GM18505 (cell line): Measurements from ENCODE around the gene LEFTY2.
"Not testable (repeated sequence)": the region's sequence is repeated elsewhere in the genome, so short reads cannot be mapped to it uniquely, and the experiment has no call there.

Source experiments
- ATAC-seq: cut with Tn5 transposase; IDR thresholded peaks from one replicate; pipeline ENCODE4 v1.9.1; 2021; ENCODE audit not compliant: unreplicated experiment
- POLR2A ChIP-seq: IDR thresholded peaks from 4 replicates; pipeline ENCODE4 v1.6.1; 2011; ENCODE audit warnings: borderline replicate concordance; ENCODE audit not compliant: insufficient read depth, insufficient read length; ENCODE audit errors: extremely low read depth

Gene LEFTY2

DNA sequence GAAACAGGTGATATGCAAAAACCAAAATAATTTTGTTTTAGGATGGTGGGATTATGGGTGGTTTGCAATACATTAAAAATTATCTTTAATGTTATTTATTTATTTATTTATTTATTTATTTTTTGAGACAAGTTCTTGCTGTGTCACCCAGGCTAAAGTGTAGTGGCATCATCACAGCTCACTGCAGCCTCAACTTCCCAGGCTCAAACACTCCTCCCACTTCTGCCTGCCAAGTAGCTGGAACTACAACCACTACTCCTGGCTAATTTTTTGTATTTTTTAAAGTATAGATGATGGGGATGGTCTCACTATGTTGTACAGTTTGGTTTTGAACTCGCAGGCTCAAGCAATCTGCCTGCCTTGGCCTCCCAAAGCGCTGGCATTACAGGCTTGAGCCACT lies 10.5 kb downstream of the LEFTY2 start:
- no peak for ATAC-seq
- TF ChIP-seq POLR2A: no peak

DNA sequence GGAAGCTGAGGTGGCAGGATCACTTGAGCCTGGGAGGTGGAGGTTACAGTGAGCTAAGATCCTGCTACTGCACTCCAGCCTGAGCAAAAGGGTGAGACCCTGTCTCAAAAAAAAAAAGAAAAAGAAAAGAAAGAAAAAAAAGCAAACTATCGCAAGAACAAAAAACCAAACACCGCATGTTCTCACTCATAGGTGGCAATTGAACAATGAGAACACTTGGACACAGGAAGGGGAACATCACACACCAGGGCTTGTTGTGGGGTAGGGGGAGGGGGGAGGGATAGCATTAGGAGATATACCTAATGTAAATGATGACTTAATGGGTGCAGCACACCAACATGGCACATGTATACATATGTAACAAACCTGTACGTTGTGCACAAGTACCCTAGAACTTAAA lies 11.6 kb downstream of the LEFTY2 start:
- ATAC-seq: not testable (repeated sequence)

DNA sequence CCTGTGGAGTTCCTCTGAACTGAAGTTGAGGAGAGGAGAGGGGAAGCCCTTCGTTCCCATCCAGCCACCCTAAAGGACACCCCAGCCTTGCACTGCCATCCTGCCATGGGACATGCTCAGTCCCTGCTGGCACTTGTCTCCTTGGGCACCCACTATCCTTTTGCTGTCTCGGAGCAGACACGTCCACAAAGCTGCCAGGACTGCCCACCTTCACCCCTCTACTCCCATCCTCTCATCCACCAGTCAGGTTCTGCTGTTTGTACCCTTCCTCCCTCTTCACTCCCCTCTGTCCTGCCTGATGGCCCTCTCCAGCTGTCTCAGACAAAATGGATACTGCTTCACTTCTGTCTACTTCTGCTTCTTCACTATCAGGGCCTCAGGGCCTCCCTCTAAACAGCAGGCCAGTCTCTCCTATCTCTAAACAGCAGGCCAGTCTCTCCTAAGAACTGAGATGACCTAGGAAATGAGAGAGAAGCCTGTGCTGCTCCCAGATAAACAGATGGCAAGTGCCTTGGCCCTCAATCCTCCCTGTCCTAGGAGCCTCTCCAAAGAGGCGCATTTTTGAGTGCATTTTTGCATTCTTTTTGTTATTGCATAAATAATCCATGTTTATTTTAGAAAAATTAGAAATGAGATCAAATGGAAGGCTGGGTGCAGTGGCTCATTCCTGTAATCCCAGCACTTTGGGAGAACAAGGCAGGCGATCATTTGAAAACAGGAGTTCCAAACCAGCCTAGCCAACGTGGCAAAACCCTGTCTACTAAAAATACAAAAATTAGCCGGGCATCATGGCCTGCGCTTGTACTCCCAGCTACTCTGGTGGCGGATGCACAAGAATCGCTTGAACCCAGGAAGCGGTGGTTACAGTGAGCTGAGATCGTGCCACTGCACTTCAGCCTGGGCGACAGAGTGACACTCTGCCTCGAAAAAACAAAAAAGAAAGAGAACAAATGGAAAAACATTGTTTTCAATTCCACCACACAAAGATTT lies 12.5 kb downstream of the LEFTY2 start:
- no peak for ATAC-seq
- TF ChIP-seq POLR2A: no peak

DNA sequence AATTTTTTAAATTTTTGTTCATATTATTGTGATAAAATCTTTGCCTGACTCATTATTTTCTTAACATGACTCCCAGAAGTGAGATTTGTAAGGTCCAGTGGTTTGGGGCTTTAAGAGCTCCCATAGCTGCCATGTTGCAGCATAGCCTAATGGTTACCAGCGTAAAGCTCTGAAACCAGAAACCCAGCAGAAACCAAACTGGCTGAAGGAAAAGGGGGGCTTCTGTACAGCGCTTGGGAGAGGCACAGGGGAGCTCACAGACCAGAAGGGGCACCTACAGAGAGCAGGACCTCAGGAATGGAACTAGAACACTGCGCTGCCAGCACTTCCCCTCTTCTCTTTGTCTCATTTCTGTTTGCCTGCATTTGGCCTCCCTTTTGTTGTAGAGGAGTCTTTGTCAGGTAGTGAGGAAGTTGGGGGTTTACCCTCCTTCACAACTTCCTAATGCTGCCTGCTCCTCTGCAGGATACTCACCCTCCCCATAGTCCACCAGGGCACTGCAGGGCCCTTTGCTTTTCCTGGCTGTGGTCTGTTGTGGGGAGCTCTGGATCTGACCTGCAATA lies 14.4 kb downstream of the LEFTY2 start:
- TF ChIP-seq POLR2A: no peak
- ATAC-seq: no peak

- peak; percentile 97 for ATAC-seq
- peak; percentile 93 for TF ChIP-seq POLR2A
Observed at GRCh38 chr1:225923692-225924555, 17.1 kb downstream of the LEFTY2 start, which contains the start of gene PYCR2. TSS of gene PYCR2 (minus strand) at chr1:225924250. CDS start at chr1:225924110, 140 bp downstream.

DNA sequence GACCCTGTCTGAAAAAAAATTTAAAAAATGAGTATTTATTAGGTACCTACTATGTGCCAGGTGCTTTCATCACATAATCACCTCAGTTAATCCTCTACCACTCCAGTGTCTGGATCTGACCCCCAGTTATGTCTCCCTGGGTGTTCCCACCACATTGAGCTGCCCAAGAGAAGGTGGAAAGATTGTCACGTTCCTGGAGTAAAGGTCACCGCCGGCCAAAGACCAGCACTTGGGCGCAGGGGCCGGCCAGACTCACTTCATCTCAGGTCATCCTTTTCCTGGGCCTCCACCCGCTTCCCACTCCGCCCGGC lies 17.7 kb downstream of the LEFTY2 start:
- no peak for TF ChIP-seq POLR2A
- ATAC-seq: no peak

- ATAC-seq: no peak
- no peak for TF ChIP-seq POLR2A
Observed at GRCh38 chr1:225921734-225922709, 19.0 kb downstream of the LEFTY2 start.

DNA sequence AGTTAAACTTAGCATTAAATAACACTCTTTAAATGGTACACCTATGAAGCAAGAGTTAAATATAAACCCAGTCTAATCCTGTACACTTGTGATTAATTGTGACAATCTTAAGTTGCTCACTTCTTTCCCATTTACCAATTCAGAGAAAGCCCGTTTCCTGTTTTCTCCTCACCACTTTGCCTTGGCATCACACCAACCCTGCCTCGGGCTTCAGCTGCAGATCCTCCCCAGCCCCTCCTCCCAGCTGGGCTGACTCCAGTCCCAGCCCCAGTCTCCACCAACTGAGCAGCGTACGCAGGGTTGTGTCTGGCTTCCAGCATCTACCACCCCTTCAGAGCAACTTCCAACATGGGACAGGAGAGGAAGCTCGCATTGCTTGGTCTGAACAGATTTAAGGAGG lies 21.1 kb downstream of the LEFTY2 start:
- no peak for ATAC-seq

GRCh38 chr1:225918280-225918679 lies 22.7 kb downstream of the LEFTY2 start:
- no peak for TF ChIP-seq POLR2A

More for the DNA sequence above, 21.1 kb downstream of the LEFTY2 start:
- no peak for TF ChIP-seq POLR2A

DNA sequence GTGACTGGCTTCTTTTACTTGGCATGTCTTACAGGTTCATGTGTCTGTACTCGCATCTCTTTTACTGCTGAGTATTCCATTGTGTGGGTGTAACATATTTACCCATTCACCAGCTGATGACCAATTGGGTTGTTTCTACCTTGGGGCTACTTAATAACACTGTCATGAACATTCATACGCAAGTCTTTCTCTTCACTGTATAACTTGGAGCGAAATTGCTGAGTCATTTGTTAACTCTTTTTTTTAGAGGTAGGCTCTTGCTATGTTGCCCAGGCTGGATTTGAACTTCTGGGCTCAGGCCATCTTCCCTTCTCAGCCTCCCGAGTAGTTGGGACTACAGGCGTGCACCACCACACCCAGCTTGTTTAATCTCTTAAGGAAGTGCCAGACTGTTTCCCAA lies 23.5 kb downstream of the LEFTY2 start:
- ATAC-seq: no peak
- no peak for TF ChIP-seq POLR2A

More at GRCh38 chr1:225918280-225918679, 22.7 kb downstream of the LEFTY2 start:
- no peak for ATAC-seq

DNA sequence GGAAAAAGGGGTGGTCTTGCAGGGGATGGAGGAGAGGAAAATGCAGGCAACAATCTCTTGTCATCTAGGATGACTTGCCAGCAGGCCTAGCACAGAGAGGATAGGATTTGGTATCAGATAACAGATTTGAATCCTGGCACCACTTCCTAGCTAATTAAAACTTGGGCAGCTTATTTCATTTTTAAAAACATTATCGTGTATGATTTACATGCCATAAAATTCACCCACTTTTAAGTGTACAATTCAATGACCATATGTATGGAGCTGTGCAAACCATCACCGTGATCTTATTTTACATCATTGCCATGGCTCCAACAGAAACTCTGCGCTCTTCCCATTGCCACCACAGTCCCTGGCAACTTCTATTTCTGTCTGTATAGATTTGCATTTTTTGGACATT lies 23.9 kb downstream of the LEFTY2 start:
- ATAC-seq: no peak
- TF ChIP-seq POLR2A: no peak

DNA sequence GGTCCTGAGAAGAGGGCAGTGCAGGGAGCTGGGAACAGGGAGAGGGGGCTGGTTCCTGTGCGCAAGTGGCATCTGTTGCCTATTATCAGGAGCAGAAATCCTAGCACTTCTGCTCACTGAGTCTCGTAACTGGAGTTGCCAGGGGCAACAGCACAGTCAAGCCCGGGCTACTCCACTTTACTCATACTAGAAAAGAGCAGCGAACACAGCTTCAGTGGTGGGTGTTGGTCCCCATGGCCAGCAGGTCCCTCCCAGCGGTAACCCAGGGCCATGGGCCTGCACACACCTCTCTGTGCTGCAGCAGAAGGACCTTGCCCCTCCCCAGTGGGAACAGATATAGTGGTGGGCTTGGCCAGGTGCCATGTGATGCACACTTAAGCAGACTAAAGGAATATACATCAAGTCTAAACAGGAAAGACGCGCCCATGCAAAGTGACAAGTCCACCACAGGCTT lies 25.5 kb downstream of the LEFTY2 start:
- ATAC-seq: no peak
- TF ChIP-seq POLR2A: no peak

DNA sequence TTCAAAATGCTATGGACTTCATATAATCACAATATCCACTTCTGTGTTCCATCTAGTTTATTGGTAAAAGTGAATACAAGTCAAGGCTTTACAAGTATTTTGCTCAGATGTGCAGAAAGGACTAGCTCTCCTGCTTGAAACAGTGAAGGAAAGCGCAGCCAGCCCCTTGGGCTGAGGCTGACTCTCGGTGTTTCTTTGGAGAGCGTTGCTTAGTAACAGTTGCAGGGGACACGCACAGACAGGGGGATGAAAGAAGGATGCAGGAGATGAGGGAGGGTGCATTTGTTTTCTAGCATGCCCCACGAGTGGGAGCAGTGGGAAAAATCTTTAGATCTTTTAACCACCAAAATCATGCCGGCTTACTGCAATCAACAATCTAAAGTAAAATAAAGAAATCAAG lies 26.1 kb downstream of the LEFTY2 start:
- no peak for TF ChIP-seq POLR2A
- no peak for ATAC-seq

GRCh38 chr1:225914391-225914790 lies 26.6 kb downstream of the LEFTY2 start:
- TF ChIP-seq POLR2A: no peak
- no peak for ATAC-seq
